Endometrial microvascular endothelial cells (primary cell): ENCODE data around the gene ANKRD33. TPM values are rescaled to one million over a fixed set of nuclear protein-coding genes. Genes with fewer than 3 reads are reported as not detected.

Source experiments
- in situ Hi-C: cut with HindIII; loops from 2 replicates; pipeline ENCODE4 v1.10.0; 2017; ENCODE audit warnings: low sequenced_read_pairs, low pct_unique_long_range_greater_than_20kb; ENCODE audit errors: inconsistent ontology term
- total RNA-seq: library from RNA; depleted of rRNA; stranded (reverse); fragments of >200 nt; gene quantifications from one replicate; pipeline ENCODE4 v1.2.3, GENCODE V29; 2015; ENCODE audit errors: inconsistent ontology term

Gene ANKRD33
- total RNA-seq, 1 donor from 2014 or later: not detected

DNA sequence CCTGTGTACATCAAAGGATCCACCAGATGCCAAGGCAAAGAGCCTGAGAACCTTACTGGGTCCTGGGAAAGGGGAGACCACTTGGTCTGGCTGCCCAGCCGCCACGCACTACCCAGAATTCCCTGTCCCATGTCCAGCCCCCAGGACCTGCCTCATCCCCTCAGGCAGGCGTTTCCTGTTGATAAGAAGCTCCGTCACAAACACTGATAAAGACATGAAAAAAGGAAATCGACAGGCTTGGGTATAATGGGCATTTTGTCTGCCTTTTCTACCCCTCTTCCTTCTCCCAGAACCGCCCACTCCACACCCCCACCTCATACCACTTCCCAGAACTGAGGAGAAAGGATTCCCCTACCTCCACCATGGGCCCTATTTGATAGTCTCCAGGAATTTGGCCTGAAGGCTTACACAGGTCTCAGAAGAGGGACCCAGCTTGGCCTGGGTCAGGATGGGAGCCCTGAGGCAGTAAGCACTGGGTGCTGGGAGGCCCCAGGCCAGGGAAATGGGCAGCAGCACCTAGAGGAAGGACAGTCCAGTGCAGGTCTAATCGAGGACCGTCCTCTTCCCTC, 38.2 kb downstream of the ANKRD33 start:
- in situ Hi-C loops: no loop called here

DNA sequence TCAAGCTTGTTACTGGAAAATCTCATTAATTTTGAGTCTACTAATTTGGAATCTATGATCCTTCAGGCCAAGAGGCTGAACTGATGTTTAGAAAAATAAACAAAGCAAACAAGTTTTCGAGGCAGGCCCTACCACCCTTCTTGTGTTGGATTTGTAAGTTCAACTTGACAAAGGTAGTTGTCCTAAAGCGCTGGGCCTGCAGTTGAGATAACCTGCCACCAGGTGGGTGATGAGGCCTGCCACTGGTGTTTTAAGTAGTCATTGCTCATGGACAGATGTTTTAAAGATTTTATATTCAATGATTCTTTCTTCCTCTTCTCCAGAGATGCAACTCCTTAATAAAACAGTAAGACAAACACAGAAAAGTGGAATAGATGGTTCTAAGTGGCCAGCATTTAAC, 38.8 kb downstream of the ANKRD33 start:
- in situ Hi-C loops: no loop called here

DNA sequence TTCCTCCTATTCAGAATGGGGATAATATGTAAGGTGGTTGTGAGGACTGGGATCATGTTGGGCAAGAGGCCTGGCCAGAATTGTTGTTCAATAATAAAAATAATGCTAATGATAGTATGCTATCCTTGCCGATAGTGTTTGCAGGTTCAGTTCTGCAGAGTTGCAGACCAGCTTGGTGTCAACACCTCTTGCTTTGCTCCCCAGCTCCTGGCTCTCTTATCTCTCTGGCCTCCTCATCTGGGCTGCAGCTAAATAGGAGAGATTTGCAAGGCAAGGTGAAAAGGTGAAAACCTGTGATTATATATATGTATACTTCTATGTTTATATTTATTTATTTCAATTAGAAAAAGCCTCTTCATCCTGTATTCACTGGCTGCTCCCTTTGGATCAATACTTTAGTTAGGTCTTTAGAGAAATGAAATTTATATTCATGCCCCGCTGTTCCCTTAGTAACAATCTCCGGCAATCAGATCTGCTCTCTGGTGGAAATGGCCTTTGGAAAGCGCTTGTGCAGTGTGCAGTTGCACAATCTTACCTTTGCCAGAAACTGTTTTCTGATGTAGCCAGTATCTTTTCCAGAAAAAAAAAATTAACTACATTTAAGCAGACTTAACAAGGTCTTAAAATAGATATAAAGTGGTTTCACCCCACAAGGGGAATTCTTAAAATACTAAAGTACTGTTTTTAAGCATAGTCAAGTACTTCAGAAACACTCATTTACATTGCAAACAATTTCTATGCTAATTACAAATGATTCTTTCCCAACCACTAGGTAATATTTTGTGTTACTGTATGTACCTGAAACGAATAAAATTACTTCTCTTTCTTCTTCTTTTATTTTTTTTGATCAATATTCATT, 44.5 kb downstream of the ANKRD33 start:
- in situ Hi-C loops: no loop called here

DNA sequence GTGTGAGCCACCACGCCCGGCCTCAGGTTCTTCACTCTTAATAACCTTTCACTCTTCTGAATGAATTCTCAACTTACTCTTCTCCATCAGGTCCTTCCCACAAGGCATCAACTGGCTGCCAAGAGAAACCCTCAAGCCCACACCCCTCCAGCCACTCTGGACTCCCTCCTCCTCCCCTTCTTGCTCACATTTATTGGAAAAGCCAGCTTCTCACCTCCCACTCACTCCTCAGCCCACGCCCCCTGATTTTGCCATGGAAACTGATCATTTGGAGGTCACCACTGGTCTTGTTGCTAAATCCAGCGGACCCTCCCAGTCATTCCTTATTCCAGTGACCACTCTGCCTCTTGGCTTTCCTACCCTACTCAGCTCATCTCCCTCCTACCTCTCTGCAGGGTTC, 46.2 kb downstream of the ANKRD33 start:
- in situ Hi-C loops: no loop called here

DNA sequence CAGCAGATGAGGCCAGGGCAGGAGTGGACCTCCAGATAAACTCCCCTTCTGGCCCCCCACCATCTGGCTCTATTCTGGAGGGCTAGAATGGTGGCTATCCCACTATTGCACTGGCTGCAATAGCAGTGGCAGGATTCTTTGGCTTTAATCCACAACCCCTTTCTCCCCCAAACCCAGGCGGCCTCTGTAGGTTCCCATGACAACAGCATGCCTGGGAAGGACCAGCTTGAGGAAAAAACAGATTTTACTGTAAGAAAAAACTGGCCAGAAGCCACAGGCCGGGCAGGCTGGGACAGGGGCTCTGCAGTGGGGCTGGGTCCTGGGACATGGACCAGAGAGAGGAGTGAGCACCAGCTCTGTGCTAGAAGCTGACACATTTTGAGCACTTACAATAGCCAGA, 50.0 kb downstream of the ANKRD33 start:
- in situ Hi-C loops: no loop called here

DNA sequence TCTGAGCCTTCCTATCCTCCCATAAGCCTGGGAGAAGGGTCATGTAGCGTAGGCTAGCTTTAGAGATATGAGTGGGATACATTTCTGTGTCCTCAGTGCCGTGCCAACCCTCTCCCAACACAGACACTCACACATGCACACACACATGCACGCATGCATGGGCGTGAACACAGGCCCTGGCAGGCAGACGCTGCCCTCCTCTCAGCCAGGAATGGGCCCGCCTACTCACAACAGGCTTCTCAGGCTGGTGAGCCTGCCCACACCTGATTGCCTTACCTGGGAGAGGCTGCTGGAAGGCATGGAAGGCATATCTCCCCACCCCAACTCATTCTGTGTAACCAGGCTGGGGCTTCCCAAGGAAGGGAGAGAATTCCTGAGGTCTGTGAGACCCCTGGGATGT, 50.8 kb downstream of the ANKRD33 start:
- in situ Hi-C loops: no loop called here

DNA sequence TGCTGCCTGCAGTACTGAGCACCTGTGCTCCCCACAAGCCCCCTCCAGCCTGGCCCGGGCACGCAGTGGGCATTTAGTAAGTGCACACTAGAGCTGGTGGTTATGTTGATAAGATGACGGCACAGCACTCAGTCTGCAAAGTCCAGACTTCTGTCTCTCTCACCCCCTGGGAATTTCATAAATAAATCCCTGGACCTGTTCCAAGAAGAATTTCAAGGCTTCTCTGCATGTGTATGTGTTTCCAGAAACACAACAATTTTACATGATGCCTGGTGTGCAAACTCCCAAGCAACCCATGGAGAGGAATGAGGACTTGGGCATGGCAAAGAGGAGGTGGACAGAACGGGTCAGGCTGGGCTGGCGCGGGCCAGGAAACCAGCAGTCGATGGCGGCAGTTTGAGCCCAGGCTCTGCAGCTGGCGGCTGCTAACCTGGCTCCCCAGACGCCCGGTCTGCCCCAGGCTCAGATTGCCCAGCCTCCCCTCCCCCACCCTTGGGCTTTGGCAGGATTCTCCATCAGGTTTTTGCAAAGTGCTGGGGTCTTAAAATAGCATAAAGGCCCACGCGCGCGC, 53.2 kb downstream of the ANKRD33 start:
- in situ Hi-C loops: no loop called here

Other genes with a start within 250 kb of the ANKRD33 start
- not detected for gene FIGNL2, start 39.4 kb upstream of the ANKRD33 start, total RNA-seq
- gene ACVRL1, start 19.4 kb downstream of the ANKRD33 start, total RNA-seq: 415 TPM
- gene ACVR1B, start 63.6 kb downstream of the ANKRD33 start, total RNA-seq: 8.1 TPM
- gene TAMALIN, start 118.8 kb downstream of the ANKRD33 start, total RNA-seq: 30.8 TPM
- gene NR4A1, start 163.3 kb downstream of the ANKRD33 start, total RNA-seq: 0.93 TPM
- gene ATG101, start 181.9 kb downstream of the ANKRD33 start, total RNA-seq: 83.3 TPM
- not detected for gene SMIM41, start 191.6 kb downstream of the ANKRD33 start, total RNA-seq